HG03469 (cell line): Measurements from ENCODE around the gene TCF4.
A peak's percentile ranks its signal among the peaks of the same experiment; 100 is the strongest.
"Not testable (repeated sequence)": the region's sequence is repeated elsewhere in the genome, so short reads cannot be mapped to it uniquely, and the experiment has no call there.

Experiments used
- ATAC-seq: cut with Tn5 transposase; IDR thresholded peaks from one replicate; pipeline ENCODE4 v1.9.1; 2021; ENCODE audit warnings: mild to moderate bottlenecking, moderate library complexity, moderate number of reproducible peaks; ENCODE audit not compliant: unreplicated experiment

Gene TCF4

GRCh38 chr18:55479656-55480420 is 108.2 kb downstream of the TCF4 start:
- ATAC-seq = no peak

DNA sequence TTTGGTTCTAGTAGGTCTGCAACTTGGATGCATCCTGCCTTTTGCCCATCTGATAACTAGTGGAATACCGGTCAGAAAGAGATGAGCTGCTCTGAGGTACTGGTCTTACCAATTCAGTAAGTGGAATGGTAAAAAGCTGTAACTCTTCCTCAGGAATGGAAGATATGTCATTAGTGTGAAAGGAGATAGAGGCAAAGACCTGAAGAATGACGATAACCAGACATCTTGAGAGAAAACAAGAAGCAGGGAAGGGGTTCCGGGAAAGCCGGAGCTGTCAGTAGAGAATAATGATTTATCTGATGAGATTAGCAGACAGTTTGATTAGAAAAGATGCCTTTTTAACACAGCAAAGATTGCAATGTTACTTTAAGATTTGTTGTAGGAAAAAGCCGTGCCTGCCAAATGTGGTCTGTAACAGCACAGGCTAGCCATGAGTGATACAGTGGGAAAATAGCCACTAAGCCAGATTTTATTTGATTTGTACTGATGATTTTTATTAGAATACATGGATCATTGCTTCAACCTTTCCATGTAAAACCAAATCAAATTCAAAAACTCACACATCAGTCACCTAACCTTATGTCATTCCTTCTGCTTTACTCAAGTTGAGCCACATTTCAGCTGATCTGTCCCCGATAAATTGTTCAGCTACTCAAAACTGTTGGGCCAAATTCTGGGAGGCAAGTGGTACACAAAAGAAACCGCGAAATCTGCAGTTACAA is 110.0 kb downstream of the TCF4 start:
- ATAC-seq = no peak

GRCh38 chr18:55477499-55477859 is 110.5 kb downstream of the TCF4 start:
- peak; percentile 88 for ATAC-seq

DNA sequence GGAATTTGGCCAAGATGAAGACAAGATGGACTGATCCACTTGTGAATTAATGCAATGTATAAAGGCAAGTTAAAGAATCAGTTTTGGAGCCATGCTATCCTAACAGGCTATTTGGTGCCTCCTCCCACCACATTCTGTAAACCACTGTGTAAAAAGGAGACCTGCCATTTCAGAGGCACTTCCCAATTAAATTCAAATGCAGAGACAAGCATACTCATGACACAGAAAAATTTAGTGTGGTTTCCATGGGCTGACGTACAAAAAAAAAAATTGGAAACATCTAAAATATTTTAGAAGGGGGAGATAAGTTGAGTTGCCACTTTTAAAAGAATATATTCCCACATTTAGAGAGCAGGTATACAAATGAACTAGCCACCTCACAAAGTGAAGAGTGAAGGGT is 112.1 kb downstream of the TCF4 start:
- no peak for ATAC-seq

DNA sequence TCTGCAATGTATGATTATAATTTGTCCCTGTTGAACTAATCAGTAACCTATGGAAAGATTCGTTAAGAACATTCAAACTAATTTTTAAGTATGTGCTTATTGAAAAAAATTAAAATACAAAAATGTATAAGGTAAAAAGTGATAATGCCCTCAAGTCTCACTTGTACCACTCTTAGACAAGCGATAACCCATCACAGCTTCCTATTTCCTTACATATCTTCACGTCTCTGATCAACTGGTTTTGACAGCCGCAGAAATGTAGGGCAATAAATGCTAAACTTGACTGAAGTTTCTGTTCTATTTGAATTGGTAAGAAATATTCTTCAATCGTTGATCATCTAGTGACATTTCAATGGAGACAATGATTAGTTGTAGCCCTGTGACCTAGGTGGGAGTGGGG is 112.5 kb downstream of the TCF4 start:
- no peak for ATAC-seq

DNA sequence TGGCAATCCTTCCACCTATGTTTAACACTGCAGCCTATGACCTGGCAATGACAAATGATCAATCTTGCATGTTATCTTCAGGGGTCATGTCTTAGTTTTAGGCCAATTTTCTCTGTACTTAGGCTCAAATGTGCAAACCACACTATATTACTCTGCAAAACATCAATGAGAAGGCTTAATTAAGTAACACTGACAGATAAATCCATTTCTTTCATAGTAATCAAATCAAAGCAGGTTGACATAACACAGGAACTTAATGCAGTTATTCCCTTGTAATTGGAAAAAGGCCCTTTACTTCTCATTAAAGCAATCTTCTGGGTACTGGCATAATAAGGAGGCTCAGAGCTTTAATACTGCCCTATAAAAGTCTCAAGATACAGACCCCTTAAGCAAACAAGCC is 114.4 kb downstream of the TCF4 start:
- no peak for ATAC-seq

DNA sequence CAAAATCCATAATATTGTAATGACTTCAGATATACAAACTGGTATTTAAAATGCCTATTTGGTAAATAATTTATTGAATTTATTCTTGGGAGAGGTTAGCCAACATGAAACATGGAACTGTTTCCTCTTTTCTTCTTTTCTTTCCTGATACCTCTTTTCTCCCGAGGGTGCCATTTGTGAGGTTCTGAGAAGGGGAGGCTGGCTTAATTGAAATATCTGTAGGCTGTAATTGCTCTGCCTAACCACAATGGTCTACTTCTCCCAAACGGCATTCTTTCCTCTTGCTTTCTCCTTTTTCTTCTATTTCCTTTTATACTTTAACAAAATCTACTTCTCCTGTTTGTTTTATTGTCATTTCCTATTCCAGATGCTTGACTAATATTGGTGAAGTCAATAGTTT is 114.9 kb downstream of the TCF4 start:
- ATAC-seq = no peak

DNA sequence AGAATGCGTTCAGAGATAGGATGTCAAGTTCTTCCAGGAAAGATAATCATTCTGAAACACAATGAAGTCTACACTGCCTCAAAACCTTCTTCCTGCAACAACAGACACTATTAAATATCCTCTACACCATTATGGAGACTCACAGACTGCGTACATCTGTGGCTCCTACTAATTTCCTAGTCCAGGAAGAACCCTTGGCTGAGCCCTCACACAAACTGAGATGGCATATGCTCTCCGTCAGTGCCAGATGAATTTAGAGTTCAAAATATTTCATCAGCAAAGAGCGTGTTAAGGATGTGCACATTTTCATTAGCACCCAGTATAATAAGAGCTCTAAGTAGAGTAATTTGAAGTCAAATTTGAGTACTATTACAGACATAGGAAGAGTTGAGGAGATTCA is 117.2 kb downstream of the TCF4 start:
- ATAC-seq = no peak

GRCh38 chr18:55469134-55469533 is 118.9 kb downstream of the TCF4 start:
- not testable (repeated sequence) for ATAC-seq

DNA sequence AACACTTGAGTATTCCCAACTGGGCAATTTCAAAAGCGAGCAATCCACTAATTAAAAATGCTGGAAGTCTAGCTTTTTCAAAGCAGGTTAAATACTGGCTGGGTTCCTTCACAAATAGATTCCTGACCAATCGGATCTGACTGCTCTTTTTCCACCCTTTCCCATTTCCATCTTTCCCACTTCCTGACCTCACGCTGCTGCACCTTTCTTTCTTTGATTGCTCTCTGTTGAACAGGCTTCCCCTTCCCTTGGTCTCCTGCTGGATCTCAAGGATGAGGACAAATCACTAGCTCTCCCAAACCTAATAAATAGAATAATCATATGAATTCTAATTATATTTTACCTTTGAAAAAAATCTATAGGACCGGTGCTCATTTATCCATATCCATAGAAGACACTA is 121.2 kb downstream of the TCF4 start:
- ATAC-seq = no peak

GRCh38 chr18:55465313-55465712 is 122.7 kb downstream of the TCF4 start:
- ATAC-seq = no peak

DNA sequence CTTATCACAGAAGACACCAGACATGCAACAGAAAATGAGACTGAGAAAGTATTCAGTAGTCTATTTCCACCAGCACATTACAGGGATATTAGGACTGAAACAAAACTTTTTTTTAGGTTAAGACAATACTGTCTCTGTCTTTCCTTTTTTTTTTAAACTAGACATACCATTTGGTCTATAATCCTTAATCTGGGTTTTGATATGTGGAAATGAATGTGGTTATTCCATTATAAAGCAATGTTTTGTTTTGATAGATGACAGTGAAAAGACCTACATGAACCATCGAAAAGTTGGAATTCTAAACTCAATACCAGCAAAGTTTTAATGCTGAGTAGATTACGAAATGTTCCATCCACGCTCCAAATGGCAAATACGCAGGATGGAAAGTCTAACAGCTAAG is 123.4 kb downstream of the TCF4 start:
- no peak for ATAC-seq

DNA sequence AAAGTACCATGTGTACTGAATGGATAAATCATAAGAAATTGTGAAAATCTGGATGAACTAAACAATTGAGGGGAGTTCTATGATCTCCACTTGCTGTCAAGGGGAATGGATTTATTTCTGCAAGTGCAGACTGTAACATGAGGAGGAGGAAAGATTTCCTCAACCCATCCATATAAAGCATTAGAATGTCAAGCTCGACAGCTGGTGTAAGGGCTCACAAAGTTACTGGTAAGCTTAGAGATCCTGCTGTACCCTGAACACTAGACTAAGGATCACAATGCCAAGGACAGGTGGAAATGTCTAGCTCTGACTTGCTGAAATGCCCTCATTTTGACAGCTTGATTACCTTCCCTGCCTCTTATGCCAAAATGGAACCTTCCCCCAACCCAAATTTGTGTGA is 125.3 kb downstream of the TCF4 start:
- no peak for ATAC-seq

GRCh38 chr18:55461848-55462247 is 126.1 kb downstream of the TCF4 start:
- ATAC-seq = no peak

DNA sequence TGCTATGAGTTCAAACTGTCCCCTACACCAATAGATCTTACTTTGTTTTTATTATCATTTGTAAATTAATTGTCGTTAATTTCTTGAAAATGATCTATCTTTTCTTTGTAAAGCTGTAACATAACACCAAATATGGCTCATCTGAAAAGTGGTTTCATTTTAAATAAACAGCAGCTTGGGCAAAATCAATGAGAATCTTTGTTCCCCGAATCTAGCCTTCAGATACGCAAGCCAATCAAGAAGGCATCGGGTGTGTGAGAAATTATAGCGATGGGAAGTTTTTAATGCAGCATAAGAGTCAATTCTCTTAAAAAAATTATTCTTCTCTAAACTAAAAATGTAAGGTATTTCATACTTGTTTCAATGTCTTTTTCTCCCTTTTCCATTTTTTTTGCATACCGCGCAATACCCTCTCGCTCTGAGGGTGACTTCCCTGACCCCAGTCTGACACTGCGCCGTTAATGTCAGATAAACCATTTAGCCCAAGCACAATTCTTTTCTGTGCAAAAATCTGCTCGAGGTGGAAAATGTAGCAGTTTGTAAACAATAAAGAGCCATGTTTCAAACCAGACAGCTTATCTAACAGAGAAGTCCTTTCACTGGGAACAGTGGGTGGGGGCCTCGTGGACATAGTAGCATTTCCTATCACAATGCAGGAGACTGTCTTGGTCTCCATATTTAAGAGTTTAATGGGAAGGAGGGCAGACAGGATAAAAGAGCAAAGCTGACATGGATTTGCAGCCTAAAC is 129.4 kb downstream of the TCF4 start:
- no peak for ATAC-seq

DNA sequence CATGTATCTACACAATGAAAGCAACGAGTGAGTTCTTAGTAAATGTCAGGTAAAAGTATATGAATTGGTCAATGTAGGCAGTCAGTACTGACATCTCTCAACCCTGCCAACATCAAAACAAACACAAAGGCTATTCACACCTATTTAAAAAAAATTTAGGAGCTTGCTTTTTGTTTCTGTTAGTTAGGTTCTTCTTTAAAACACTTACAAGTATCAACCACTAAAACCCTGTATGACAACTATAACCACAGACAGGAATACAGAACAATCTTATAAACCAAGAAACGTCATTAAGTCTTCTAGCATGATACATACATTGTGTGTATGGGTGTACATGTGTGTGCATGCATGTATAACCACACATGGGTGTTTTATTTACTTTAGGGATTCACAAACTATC is 131.0 kb downstream of the TCF4 start:
- ATAC-seq = no peak

- no peak for ATAC-seq
These were observed 132.1 kb downstream of the TCF4 start for GRCh38 chr18:55455938-55456337.

- ATAC-seq = no peak
These were observed 134.8 kb downstream of the TCF4 start for GRCh38 chr18:55453186-55453585.

DNA sequence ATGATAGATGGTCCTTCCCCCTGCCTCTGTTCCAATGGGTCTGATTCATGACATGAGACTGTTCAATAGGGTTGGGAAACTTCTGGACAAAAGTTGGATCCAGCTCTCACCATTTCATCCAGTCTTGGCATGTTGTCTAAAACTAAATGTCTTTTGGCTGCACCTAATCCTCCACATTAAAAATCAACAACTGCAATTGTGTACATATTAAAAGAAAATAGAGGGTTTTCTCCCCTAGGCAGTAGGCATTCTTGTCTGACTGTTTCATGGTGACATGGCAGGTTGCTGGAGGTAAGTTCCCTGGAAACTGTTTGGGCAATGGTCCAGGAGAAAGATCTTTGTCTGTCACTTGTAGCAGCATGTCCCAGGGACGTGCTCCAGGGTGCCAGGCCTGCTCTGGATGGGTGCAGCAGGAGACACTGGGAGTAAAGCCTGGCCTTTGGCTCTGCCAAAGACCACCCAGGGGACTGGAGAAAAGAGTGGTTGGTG is 135.8 kb downstream of the TCF4 start:
- no peak for ATAC-seq

DNA sequence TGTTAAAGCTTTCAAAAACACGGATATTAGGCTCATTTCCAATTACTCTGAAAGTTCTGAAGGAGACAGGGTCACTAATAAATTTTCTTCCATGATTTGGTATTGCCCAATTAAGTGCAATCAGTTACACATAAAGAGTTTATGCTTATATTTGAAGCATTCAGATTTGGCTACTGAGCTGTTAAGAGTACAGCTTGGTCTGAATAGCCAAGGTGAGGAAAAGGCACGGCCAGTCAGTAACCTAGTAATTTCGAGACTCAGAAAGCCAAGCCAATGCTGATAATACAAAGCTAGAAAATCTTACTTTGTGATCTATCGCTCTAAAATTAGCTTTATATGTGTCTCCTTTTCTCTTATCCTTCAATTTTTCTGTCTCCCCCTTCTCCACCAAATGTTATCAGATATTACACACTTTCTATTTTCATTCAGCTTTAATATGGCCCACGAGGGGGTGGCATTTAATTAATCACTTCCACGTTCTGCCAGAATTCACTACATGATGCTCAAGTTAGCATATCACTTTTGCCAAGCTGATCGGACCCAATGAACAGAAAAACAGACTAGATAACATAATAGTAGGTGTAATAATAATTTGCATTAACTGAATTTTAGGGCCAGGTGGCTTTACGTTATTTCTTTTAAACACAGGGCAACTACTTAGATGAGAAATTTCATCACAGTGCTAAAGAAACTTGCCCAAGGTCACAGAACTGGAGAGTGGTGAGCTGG is 138.4 kb downstream of the TCF4 start:
- no peak for ATAC-seq

- no peak for ATAC-seq
These were observed 139.6 kb downstream of the TCF4 start for GRCh38 chr18:55448420-55448819.
